Measurements from ENCODE around the gene USP3. TPM values are rescaled to one million over a fixed set of nuclear protein-coding genes. Genes with fewer than 3 reads are reported as not detected.

USP3 gene
- total RNA-seq, 1 experiment from 2014 or later, result 54.2 TPM

DNA sequence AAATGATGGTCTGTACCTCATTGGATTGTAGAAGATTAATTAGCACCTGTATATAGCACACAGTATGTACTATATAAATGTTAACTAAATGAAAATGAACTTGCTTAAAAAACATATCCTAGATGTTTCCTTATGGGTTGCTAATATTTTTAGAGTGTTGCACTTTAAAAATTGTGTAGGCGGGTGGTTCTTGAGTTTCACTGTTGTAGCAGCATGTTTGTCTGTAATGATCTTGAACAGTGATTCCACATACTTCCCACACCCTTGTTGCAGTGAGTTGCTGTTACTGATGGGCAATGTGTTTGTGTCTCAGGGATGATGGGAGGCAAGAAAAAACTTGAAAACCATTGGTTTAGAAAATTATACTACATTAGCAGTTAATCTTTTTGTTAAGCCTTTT lies 22.0 kb downstream of the USP3 start:
- Histone ChIP-seq H3K4me1 (peaks cover 17% of the 10 kb centered on the region), H3K9me3 (no peaks in the 10 kb centered on the region), H3K36me3 (ENCODE audit: control insufficient read depth, insufficient read depth, low read length) (no peaks in the 10 kb centered on the region), H3K4me3 (ENCODE audit: low read depth, low read length) (no peak overlapping the region), H3K27me3 (replicated peaks; ENCODE audit: control insufficient read depth, insufficient read depth, low read length) (no peaks in the 10 kb centered on the region)
- ChIA-PET POLR2A (no interaction called here), CTCF (no interaction called here)
- DNase-seq, result no peak
- TF ChIP-seq, protein P1, sequence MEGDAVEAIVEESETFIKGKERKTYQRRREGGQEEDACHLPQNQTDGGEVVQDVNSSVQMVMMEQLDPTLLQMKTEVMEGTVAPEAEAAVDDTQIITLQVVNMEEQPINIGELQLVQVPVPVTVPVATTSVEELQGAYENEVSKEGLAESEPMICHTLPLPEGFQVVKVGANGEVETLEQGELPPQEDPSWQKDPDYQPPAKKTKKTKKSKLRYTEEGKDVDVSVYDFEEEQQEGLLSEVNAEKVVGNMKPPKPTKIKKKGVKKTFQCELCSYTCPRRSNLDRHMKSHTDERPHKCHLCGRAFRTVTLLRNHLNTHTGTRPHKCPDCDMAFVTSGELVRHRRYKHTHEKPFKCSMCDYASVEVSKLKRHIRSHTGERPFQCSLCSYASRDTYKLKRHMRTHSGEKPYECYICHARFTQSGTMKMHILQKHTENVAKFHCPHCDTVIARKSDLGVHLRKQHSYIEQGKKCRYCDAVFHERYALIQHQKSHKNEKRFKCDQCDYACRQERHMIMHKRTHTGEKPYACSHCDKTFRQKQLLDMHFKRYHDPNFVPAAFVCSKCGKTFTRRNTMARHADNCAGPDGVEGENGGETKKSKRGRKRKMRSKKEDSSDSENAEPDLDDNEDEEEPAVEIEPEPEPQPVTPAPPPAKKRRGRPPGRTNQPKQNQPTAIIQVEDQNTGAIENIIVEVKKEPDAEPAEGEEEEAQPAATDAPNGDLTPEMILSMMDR (IDR thresholded peaks at IDR 0.05; ENCODE audit: insufficient read depth in 1 of 2, low read depth in 1 of 2, low read length in 1 of 2, severe bottlenecking in 1 of 2, unreplicated experiment in 1 of 2), result no peak
- intact Hi-C loops (cut with micrococcal nuclease; ENCODE audit: unreplicated experiment), result no loop called here
- Mint-ChIP-seq H3K27ac (ENCODE audit: unreplicated experiment) (no peak overlapping the region), H3K4me3 (ENCODE audit: unreplicated experiment) (no peak overlapping the region), H3K27me3 (ENCODE audit: insufficient read depth, unreplicated experiment) (no peaks in the 10 kb centered on the region), H3K9me3 (ENCODE audit: unreplicated experiment) (no peaks in the 10 kb centered on the region), H3K36me3 (ENCODE audit: insufficient read depth, unreplicated experiment) (no peaks in the 10 kb centered on the region), H3K4me1 (ENCODE audit: low read depth, unreplicated experiment) (peaks cover 21% of the 10 kb centered on the region)
- no TSS peak for BruUV-seq (replicated peaks)

DNA sequence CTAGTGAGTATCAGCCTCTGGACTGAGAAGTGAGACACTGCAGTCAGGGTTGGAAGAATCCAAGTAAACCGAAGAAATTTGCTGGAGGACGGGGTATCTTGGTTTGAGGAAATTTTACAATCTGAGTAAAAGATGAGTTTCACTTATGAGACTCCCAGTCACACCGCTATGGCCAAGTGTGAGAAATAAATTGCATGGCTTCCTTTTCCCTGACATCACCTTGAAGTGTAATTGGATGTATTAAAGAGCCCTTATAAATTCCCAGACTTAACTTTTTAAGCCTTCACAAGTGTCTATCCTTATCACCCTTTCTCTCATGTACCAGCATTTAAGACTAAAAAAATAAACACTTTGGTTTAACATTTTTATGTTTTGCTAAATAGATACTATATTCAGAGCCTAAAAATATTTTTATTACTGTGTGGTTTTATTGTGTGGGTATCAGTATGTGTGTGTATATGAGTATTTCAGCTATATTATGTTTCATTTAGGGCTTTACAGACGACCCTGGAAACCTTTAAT lies 23.8 kb downstream of the USP3 start:
- no peaks in the 10 kb centered on the region for H3K9me3 Mint-ChIP-seq (ENCODE audit: unreplicated experiment)
- ChIA-PET POLR2A (no interaction called here), CTCF (no interaction called here)
- H3K27ac Mint-ChIP-seq (ENCODE audit: unreplicated experiment), result no peak overlapping the region
- no peaks in the 10 kb centered on the region for H3K36me3 ChIP-seq (ENCODE audit: control insufficient read depth, insufficient read depth, low read length)
- no peak overlapping the region for H3K4me3 Mint-ChIP-seq (ENCODE audit: unreplicated experiment)
- H3K9me3 ChIP-seq, result no peaks in the 10 kb centered on the region
- BruUV-seq (replicated peaks), result no TSS peak
- H3K27me3 ChIP-seq (replicated peaks; ENCODE audit: control insufficient read depth, insufficient read depth, low read length), result no peaks in the 10 kb centered on the region
- DNase-seq, result no peak
- no peak overlapping the region for H3K4me3 ChIP-seq (ENCODE audit: low read depth, low read length)
- TF ChIP-seq, protein P1 (IDR thresholded peaks at IDR 0.05; ENCODE audit: insufficient read depth in 1 of 2, low read depth in 1 of 2, low read length in 1 of 2, severe bottlenecking in 1 of 2, unreplicated experiment in 1 of 2), result no peak
- no peaks in the 10 kb centered on the region for H3K27me3 Mint-ChIP-seq (ENCODE audit: insufficient read depth, unreplicated experiment)
- H3K4me1 Mint-ChIP-seq (ENCODE audit: low read depth, unreplicated experiment), result peaks cover 22% of the 10 kb centered on the region
- no peaks in the 10 kb centered on the region for H3K36me3 Mint-ChIP-seq (ENCODE audit: insufficient read depth, unreplicated experiment)
- intact Hi-C loops (cut with micrococcal nuclease; ENCODE audit: unreplicated experiment), result no loop called here
- no peaks in the 10 kb centered on the region; the same call in 1 of the 2 replicates for H3K4me1 ChIP-seq

DNA sequence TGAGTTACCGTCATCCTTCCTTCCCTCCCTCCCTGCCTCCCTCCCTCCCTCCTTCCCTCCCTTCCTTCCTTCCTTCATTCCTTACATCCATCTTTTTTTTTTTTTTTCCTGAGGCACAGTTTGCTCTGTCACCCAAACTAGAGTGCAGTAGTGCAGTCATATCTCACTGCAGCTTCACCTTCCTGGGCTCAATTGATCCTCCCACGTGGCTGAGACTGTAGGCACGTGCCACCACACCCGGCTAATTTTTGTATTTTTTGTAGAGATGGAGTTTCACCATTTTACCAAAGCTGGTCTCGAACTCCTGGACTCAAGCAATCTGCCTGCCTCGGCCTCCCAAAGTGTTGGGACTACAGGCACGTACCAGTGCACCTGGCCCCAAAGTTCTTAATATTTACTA lies 25.8 kb downstream of the USP3 start:
- no peaks in the 10 kb centered on the region for H3K9me3 ChIP-seq
- H3K4me1 Mint-ChIP-seq (ENCODE audit: low read depth, unreplicated experiment), result peaks cover 10% of the 10 kb centered on the region
- no peaks in the 10 kb centered on the region for H3K9me3 Mint-ChIP-seq (ENCODE audit: unreplicated experiment)
- no peaks in the 10 kb centered on the region for H3K27me3 ChIP-seq (replicated peaks; ENCODE audit: control insufficient read depth, insufficient read depth, low read length)
- H3K27me3 Mint-ChIP-seq (ENCODE audit: insufficient read depth, unreplicated experiment), result no peaks in the 10 kb centered on the region
- POLR2A ChIA-PET, result no interaction called here
- H3K36me3 Mint-ChIP-seq (ENCODE audit: insufficient read depth, unreplicated experiment), result no peaks in the 10 kb centered on the region
- intact Hi-C loops (cut with micrococcal nuclease; ENCODE audit: unreplicated experiment), result no loop called here
- no peak overlapping the region for H3K4me3 ChIP-seq (ENCODE audit: low read depth, low read length)
- no TSS peak for BruUV-seq (replicated peaks)
- CTCF ChIA-PET, result no interaction called here
- H3K36me3 ChIP-seq (ENCODE audit: control insufficient read depth, insufficient read depth, low read length), result no peaks in the 10 kb centered on the region
- no peak for DNase-seq
- TF ChIP-seq, protein P1 (IDR thresholded peaks at IDR 0.05; ENCODE audit: insufficient read depth in 1 of 2, low read depth in 1 of 2, low read length in 1 of 2, severe bottlenecking in 1 of 2, unreplicated experiment in 1 of 2), result no peak
- H3K27ac Mint-ChIP-seq (ENCODE audit: unreplicated experiment), result no peak overlapping the region
- no peaks in the 10 kb centered on the region; the same call in 1 of the 2 replicates for H3K4me1 ChIP-seq
- H3K4me3 Mint-ChIP-seq (ENCODE audit: unreplicated experiment), result no peak overlapping the region

Measured in Caco-2 (cell line).